Brain microvascular endothelial cell (primary cell): Measurements from ENCODE around the gene FGF22.
"Not testable (repeated sequence)": the region's sequence is repeated elsewhere in the genome, so short reads cannot be mapped to it uniquely, and the experiment has no call there.

Source experiments
- DNase-seq: peaks from one replicate; pipeline ENCODE4 v3.0.0-alpha.2; 2020
- H3K27ac ChIP-seq: fragments of 250-450 bp; sonication (Bioruptor Pico); 2 replicates; pipeline ENCODE4 v1.5.1; 2020; ENCODE audit warnings: mild to moderate bottlenecking, moderate library complexity
- H3K27me3 ChIP-seq: fragments of 250-450 bp; sonication (Bioruptor Pico); replicated peaks from 2 replicates; pipeline ENCODE4 v1.5.1; 2020; ENCODE audit warnings: mild to moderate bottlenecking
- H3K36me3 ChIP-seq: fragments of 250-450 bp; sonication (Bioruptor Pico); replicated peaks from 2 replicates; pipeline ENCODE4 v1.5.1; 2020; ENCODE audit warnings: mild to moderate bottlenecking
- H3K4me3 ChIP-seq: 2 replicates; pipeline ENCODE4 v1.5.1; 2011; ENCODE audit warnings: low read depth, mild to moderate bottlenecking, control low read depth, low read length, moderate library complexity
- CTCF ChIP-seq: IDR thresholded peaks from 2 replicates; pipeline ENCODE4 v1.5.1; 2011; ENCODE audit warnings: low read depth, mild to moderate bottlenecking, moderate library complexity, low read length, control low read depth, inconsistent platforms; ENCODE audit errors: missing control alignments
- in situ Hi-C: cut with HindIII; loops from 2 replicates; pipeline ENCODE4 v1.10.0; 2017; ENCODE audit warnings: low sequenced_read_pairs, low pct_ligation_motif_present

Gene FGF22

GRCh38 chr19:623175-623916 is 16.3 kb upstream of the FGF22 start:
- peaks cover 70% of the 10 kb centered on the region for H3K36me3 ChIP-seq
- in situ Hi-C loops = no loop called here
- no peaks in the 10 kb centered on the region for H3K27me3 ChIP-seq
- DNase-seq = no peak
- TF ChIP-seq CTCF = no peak
- no peak overlapping the region for H3K4me3 ChIP-seq
- H3K27ac ChIP-seq = peak overlapping the region; percentile 92

GRCh38 chr19:623974-624373 is 15.7 kb upstream of the FGF22 start:
- peak overlapping the region; percentile 92 for H3K27ac ChIP-seq
- in situ Hi-C loops = no loop called here
- H3K36me3 ChIP-seq = peaks cover 68% of the 10 kb centered on the region
- DNase-seq = peak; percentile 99
- no peak for TF ChIP-seq CTCF
- H3K4me3 ChIP-seq = no peak overlapping the region
- no peaks in the 10 kb centered on the region for H3K27me3 ChIP-seq

GRCh38 chr19:624433-625109 is 15.1 kb upstream of the FGF22 start:
- Histone ChIP-seq H3K27me3 (no peaks in the 10 kb centered on the region), H3K4me3 (no peak overlapping the region), H3K27ac (peak overlapping the region; percentile 92), H3K36me3 (peaks cover 68% of the 10 kb centered on the region)
- no peak for TF ChIP-seq CTCF
- in situ Hi-C loops = no loop called here
- no peak for DNase-seq

GRCh38 chr19:625257-625656 is 14.4 kb upstream of the FGF22 start:
- Histone ChIP-seq H3K27ac (no peak overlapping the region), H3K27me3 (no peaks in the 10 kb centered on the region), H3K36me3 (peaks cover 64% of the 10 kb centered on the region), H3K4me3 (no peak overlapping the region)
- in situ Hi-C loops = no loop called here
- TF ChIP-seq CTCF = no peak
- no peak for DNase-seq

GRCh38 chr19:626566-626965 is 13.1 kb upstream of the FGF22 start:
- peaks cover 55% of the 10 kb centered on the region for H3K36me3 ChIP-seq
- H3K4me3 ChIP-seq, H3K27me3 ChIP-seq, DNase-seq, H3K27ac ChIP-seq, in situ Hi-C loops: not testable (repeated sequence)

GRCh38 chr19:628168-628567 is 11.5 kb upstream of the FGF22 start:
- in situ Hi-C loops = no loop called here
- Histone ChIP-seq H3K27ac (no peak overlapping the region), H3K27me3 (no peaks in the 10 kb centered on the region), H3K36me3 (peaks cover 41% of the 10 kb centered on the region), H3K4me3 (no peak overlapping the region)
- no peak for DNase-seq
- TF ChIP-seq CTCF = peak; percentile 59

GRCh38 chr19:629515-629914 is 10.2 kb upstream of the FGF22 start:
- H3K36me3 ChIP-seq = peaks cover 37% of the 10 kb centered on the region
- H3K27ac ChIP-seq, in situ Hi-C loops, H3K4me3 ChIP-seq, DNase-seq, H3K27me3 ChIP-seq: not testable (repeated sequence)
